ENCODE results near the gene DPY19L1.
"Not testable (repeated sequence)": the region's sequence is repeated elsewhere in the genome, so short reads cannot be mapped to it uniquely, and the experiment has no call there.

Gene DPY19L1

GRCh38 chr7:34931739-34932138, 105.5 kb downstream of the DPY19L1 start:
- Histone ChIP-seq H3K9me3 (no peaks in the 10 kb centered on the region), H3K4me1 (ENCODE audit: control insufficient read depth in 1 of 2, insufficient read depth in 1 of 2, low read depth in 1 of 2, low read length in 1 of 2) (no peaks in the 10 kb centered on the region), H3K4me3 (ENCODE audit: low read depth in 1 of 2, low read length in 1 of 2) (no peak overlapping the region), H3K36me3 (peaks cover 2% of the 10 kb centered on the region), H3K27me3 (no peaks in the 10 kb centered on the region), H3K27ac (no peak overlapping the region)
- no peak for TF ChIP-seq CTCF (IDR thresholded peaks at IDR 0.05)

- not testable (repeated sequence) for H3K36me3 ChIP-seq; H3K9me3 ChIP-seq; H3K4me3 ChIP-seq (ENCODE audit: low read depth in 1 of 2, low read length in 1 of 2); H3K27me3 ChIP-seq; H3K27ac ChIP-seq; H3K4me1 ChIP-seq (ENCODE audit: control insufficient read depth in 1 of 2, insufficient read depth in 1 of 2, low read depth in 1 of 2, low read length in 1 of 2)
Observed at GRCh38 chr7:34929783-34930182, 107.5 kb downstream of the DPY19L1 start.

- H3K27me3 ChIP-seq = no peaks in the 10 kb centered on the region
- no peaks in the 10 kb centered on the region for H3K4me1 ChIP-seq (ENCODE audit: control insufficient read depth in 1 of 2, insufficient read depth in 1 of 2, low read depth in 1 of 2, low read length in 1 of 2)
- H3K36me3 ChIP-seq = no peaks in the 10 kb centered on the region
- TF ChIP-seq CTCF (IDR thresholded peaks at IDR 0.05) = no peak
- H3K9me3 ChIP-seq = no peaks in the 10 kb centered on the region
- no peak overlapping the region for H3K4me3 ChIP-seq (ENCODE audit: low read depth in 1 of 2, low read length in 1 of 2)
- H3K27ac ChIP-seq = no peak overlapping the region
Observed at GRCh38 chr7:34928560-34928959, 108.7 kb downstream of the DPY19L1 start.

- Histone ChIP-seq H3K9me3 (no peaks in the 10 kb centered on the region), H3K27ac (no peak overlapping the region), H3K4me3 (ENCODE audit: low read depth in 1 of 2, low read length in 1 of 2) (no peak overlapping the region), H3K36me3 (no peaks in the 10 kb centered on the region), H3K27me3 (no peaks in the 10 kb centered on the region), H3K4me1 (ENCODE audit: control insufficient read depth in 1 of 2, insufficient read depth in 1 of 2, low read depth in 1 of 2, low read length in 1 of 2) (no peaks in the 10 kb centered on the region)
- no peak for TF ChIP-seq CTCF (IDR thresholded peaks at IDR 0.05)
Observed at GRCh38 chr7:34928052-34928451, 109.2 kb downstream of the DPY19L1 start.

DNA sequence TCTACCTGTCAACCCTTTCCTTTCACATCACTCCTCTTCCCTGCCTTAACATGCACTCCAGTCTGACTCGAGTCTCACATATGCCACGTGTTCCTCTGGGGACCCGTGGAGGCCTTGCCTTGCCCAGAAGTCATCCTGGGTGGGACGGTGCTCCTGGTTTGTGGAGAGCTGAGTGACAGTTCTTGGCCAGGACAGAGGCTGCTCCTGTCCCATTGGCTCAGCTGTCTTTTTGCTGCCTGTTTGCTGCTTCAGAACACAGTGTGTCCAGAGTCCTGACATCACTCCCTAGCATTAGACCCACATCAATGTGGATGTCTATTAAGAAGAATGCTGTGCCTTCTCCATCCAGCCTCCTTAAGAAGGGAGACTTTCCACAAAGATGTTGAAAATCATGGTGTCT, 116.8 kb downstream of the DPY19L1 start:
- H3K27me3 ChIP-seq; H3K4me3 ChIP-seq (ENCODE audit: low read depth in 1 of 2, low read length in 1 of 2); H3K4me1 ChIP-seq (ENCODE audit: control insufficient read depth in 1 of 2, insufficient read depth in 1 of 2, low read depth in 1 of 2, low read length in 1 of 2): not testable (repeated sequence)

DNA sequence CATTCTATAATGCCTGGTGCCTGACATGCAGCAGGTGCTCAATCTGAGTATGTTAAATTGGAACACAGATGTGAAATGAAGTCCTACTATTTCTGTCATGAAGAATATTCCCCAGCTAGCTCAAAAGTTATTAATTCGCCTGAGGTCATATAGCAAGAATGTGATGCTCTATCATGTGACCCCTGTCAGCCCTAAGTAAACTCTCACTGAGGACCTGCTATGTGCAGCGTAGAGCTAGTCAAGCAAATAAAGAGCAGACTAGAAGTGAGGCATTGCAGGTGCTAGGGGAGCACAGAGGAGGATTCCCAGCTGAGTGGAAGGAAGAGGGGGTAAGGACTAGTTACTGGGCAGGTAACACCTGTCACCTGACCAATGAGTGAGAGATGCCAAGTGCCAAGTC, 118.2 kb downstream of the DPY19L1 start:
- H3K36me3 ChIP-seq; H3K4me1 ChIP-seq (ENCODE audit: control insufficient read depth in 1 of 2, insufficient read depth in 1 of 2, low read depth in 1 of 2, low read length in 1 of 2); H3K27ac ChIP-seq; H3K27me3 ChIP-seq; H3K9me3 ChIP-seq; H3K4me3 ChIP-seq (ENCODE audit: low read depth in 1 of 2, low read length in 1 of 2): not testable (repeated sequence)

More for the DNA sequence above, 116.8 kb downstream of the DPY19L1 start:
- not testable (repeated sequence) for H3K27ac ChIP-seq, H3K9me3 ChIP-seq, H3K36me3 ChIP-seq

DNA sequence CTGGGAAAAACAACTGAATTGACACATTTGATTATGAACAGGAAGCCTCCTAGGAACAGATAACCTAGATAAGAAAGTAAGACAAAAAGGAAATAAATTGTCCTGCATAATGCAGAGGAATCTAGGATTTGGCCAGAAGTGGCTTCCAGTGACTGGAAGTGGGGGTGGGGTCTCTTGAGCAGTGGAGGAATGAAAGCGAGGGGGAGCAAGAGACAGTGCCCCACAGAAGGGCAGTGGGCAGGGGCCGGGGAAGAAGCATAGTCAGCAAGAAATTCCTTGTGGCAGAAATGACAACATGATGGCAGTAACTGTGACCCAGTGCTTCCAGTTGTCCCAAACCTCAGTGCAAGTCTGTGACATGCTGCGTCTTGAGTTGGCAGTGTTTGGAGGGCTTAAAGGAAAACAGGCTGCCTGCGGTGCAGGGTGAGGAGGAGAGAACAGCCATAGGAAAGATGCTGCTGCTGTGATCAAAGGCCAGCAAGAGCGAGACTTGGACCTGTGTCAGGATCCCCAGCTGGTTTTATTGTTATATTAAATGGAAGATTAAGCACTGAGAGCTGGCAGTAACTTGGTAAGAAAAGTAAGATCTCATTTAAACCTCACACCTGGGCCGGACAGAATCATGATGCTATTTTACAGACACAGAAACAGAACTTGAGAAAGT, 119.0 kb downstream of the DPY19L1 start:
- H3K36me3 ChIP-seq; H3K27me3 ChIP-seq; H3K9me3 ChIP-seq; H3K27ac ChIP-seq; H3K4me1 ChIP-seq (ENCODE audit: control insufficient read depth in 1 of 2, insufficient read depth in 1 of 2, low read depth in 1 of 2, low read length in 1 of 2); H3K4me3 ChIP-seq (ENCODE audit: low read depth in 1 of 2, low read length in 1 of 2): not testable (repeated sequence)

DNA sequence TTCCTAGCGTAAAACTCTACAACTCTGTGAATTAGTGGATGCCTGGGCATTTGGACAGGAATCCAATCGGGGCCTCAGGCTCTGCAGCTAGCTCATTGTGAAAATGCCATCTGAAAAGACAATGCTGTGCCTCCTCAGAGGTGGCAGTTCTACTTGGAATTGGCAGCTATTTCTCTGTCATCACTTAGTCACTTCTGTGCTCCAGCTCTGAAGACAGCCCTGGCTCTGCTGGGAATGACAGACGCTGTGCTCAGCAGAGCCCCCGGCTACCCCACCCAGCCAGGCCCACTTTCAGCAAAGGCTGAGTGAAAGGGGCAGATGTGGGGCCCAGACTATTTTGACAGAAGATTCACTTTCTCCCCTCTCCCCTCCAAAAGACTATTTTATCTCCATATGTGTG, 119.8 kb downstream of the DPY19L1 start:
- H3K36me3 ChIP-seq; H3K4me3 ChIP-seq (ENCODE audit: low read depth in 1 of 2, low read length in 1 of 2); H3K4me1 ChIP-seq (ENCODE audit: control insufficient read depth in 1 of 2, insufficient read depth in 1 of 2, low read depth in 1 of 2, low read length in 1 of 2); H3K9me3 ChIP-seq; H3K27ac ChIP-seq; H3K27me3 ChIP-seq: not testable (repeated sequence)
